Measurements from ENCODE around the gene IGFBP5.

DNA sequence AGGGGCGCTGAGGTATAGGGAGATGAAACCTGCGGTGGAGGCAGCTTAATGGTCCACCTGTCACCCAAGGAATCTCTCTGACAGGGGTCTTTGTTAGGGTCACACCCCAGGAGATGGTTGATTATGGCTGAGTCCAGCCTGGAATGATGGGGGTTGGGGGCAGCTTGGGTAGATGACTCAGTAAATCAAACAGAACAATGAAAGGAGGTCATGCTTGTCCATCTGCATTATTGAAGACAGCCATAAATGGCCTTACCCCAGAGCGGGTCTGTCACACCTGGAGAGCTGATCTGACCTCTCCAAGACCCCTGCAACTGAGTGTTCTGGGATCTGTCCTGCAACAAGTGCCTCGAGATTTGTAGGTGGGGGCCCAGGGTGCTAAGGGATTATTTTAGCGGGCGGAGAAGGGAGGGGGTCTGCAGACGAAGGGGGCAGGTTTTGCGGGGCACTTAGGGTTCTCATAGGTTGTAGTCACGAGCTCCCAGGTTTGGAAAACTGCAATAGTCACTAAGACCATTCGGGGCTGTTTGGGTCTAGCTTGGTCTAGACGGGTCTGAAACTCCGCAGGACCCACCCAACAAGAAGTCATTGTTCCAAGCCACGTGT lies 62.9 kb downstream of the IGFBP5 start:
- TF ChIP-seq NRF1 (IDR thresholded peaks at IDR 0.05; ENCODE audit: low read depth, low read length) (no peak), POLR2AphosphoS5 (IDR thresholded peaks at IDR 0.05; ENCODE audit: low read depth, low read length) (no peak), PHF8 (conservative IDR thresholded peaks at IDR 0.05; ENCODE audit: low read depth, low read length) (no peak), SP1 (IDR thresholded peaks at IDR 0.05; ENCODE audit: low read depth, low read length) (no peak), EGR1 (IDR thresholded peaks at IDR 0.05; ENCODE audit: borderline replicate concordance, low read depth, low read length) (no peak), POLR2A (IDR thresholded peaks at IDR 0.05; ENCODE audit: control extremely low read depth in 1 of 2, low read depth in 2 of 2, low read length in 2 of 2) (no peak)
- TF ChIP-seq, protein P1, sequence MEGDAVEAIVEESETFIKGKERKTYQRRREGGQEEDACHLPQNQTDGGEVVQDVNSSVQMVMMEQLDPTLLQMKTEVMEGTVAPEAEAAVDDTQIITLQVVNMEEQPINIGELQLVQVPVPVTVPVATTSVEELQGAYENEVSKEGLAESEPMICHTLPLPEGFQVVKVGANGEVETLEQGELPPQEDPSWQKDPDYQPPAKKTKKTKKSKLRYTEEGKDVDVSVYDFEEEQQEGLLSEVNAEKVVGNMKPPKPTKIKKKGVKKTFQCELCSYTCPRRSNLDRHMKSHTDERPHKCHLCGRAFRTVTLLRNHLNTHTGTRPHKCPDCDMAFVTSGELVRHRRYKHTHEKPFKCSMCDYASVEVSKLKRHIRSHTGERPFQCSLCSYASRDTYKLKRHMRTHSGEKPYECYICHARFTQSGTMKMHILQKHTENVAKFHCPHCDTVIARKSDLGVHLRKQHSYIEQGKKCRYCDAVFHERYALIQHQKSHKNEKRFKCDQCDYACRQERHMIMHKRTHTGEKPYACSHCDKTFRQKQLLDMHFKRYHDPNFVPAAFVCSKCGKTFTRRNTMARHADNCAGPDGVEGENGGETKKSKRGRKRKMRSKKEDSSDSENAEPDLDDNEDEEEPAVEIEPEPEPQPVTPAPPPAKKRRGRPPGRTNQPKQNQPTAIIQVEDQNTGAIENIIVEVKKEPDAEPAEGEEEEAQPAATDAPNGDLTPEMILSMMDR (IDR thresholded peaks at IDR 0.05; ENCODE audit: control extremely low read depth in 1 of 3, insufficient read depth in 1 of 3, low read depth in 1 of 3, low read length in 3 of 3), result no peak
- TF ChIP-seq, protein P2, sequence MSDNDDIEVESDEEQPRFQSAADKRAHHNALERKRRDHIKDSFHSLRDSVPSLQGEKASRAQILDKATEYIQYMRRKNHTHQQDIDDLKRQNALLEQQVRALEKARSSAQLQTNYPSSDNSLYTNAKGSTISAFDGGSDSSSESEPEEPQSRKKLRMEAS (IDR thresholded peaks at IDR 0.05), result no peak

Data from H1 (cell line).